GM10847 (cell line): ENCODE data around the gene TNIK.

ENCODE experiments used
- POLR2A ChIP-seq: IDR thresholded peaks from 2 replicates; pipeline ENCODE4 v1.6.1; 2011; ENCODE audit not compliant: insufficient read length; ENCODE audit errors: extremely low read depth

Gene TNIK

DNA sequence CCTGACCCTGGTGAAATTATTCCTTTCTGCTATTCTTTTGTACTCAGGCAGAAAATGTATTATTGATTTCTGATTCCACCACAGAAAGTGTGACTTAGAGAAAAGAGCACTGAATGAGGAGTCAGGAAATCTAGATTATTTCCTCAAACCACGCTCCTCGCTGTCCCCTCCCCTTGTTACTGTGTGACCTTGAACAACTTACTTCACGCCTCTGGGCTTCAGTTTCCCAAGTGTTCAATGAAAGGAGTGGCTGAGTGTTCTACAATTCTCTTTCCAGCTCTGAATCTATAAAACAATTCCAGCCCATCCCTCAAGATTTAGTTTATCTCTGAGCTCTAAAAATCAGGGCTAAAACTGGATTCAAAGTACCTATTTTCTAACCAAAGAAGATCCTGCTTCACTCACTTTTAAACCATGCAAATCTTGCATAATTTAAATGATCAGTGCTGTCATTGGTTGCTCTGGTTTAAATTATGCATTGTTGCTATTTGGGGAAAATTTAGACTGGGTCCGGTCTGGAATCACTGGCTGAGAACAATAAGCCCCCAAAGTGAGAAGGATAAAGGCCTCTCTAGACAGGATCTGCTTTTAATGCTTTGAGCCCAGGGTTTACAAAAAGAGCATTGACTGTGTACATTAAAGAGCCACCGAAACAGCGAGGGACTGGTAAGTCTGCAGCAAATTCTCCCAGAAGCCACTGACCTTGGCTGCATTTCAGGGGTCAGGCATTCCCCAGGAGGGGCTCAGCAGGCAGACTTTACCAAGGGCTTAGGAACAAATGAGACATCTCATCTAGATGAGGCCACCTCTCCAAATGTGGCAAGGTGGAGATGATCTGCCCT lies 3.2 kb downstream of the TNIK start:
- TF ChIP-seq POLR2A, result no peak

DNA sequence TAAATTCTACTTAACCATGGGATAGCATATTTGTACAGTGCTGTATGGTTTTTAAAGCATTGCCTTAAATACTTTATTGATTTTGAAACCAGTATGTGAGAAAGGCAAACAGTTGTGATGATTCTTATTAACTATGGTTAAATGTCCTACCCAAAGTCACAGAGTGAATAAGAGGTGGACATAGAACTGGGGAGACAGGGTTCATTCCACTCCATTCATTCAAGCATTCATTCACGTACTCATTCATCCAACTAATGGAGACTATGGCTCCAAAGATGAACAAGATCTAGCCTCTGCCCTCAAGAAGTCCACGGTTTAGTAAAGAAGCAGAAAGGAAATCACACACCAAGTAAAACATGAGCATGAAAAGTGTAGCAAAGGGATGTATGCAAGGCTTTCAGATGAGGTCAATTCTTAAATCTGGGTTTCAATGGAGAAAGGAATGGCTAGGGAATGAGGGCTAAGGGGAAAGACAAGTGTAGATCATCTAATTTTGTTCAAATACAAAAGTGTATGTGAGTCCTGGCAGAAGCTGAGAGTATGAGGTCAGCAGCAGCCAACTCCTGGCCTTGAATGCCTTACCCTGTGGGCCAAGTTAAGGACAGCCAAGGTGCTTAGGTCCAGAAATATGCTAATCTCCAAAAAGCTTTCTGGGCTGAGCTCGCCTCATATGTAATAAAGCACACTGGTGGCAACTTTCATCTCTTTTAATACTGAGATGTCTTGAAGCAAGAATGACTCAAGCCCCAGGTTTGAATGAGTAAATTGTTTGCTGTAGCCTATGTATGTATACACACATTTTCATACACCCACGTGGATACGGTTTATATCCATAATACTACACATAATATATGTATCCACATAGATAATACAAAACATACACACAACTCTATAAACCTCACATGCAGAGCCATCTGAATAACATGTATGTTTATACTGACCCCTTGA lies 4.3 kb downstream of the TNIK start:
- TF ChIP-seq POLR2A, result no peak

GRCh38 chr3:171454041-171454440 lies 6.2 kb downstream of the TNIK start:
- TF ChIP-seq POLR2A, result no peak

- no peak for TF ChIP-seq POLR2A
Measured at GRCh38 chr3:171453180-171453886, 6.9 kb downstream of the TNIK start.

GRCh38 chr3:171452328-171452727 lies 7.9 kb downstream of the TNIK start:
- TF ChIP-seq POLR2A, result no peak

DNA sequence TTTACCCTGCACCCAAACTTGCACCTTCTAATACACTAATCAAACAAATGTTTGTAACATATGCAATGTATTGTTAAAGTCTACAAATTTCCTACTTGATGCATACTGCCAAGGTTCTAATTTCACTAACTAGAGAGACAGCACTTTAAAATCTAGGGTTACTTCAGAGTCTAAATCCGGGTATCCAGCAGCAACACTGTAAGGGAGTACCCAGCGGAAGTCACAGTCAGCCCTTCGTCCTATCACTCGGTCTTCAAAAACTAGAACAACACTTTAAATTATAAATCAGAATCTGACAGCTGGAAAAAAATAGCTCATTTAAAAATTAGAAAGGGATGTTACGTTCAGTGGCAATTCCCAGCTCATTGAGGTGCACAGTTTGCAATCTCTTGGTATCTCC lies 8.3 kb downstream of the TNIK start:
- no peak for TF ChIP-seq POLR2A

- TF ChIP-seq POLR2A, result no peak
Measured at GRCh38 chr3:171446801-171447578, 13.2 kb downstream of the TNIK start.

DNA sequence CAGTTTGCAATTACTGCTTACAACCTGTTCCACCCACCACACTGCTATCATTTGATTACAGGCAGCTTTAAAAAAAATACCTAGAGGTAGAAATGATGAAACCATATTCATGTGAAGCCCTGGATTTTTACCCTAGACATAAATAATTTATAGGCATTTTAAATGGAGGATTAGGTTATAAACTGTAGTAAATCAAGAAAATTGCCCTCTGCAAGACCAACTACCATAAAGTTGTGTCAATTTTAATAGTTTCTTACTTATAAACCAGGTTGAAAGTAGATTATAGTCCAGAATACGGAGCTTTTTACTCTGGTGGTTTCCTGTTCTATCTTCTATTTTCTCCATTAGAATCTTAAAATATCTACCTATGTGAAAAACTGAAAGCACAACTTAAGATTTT lies 13.9 kb downstream of the TNIK start:
- TF ChIP-seq POLR2A, result no peak

DNA sequence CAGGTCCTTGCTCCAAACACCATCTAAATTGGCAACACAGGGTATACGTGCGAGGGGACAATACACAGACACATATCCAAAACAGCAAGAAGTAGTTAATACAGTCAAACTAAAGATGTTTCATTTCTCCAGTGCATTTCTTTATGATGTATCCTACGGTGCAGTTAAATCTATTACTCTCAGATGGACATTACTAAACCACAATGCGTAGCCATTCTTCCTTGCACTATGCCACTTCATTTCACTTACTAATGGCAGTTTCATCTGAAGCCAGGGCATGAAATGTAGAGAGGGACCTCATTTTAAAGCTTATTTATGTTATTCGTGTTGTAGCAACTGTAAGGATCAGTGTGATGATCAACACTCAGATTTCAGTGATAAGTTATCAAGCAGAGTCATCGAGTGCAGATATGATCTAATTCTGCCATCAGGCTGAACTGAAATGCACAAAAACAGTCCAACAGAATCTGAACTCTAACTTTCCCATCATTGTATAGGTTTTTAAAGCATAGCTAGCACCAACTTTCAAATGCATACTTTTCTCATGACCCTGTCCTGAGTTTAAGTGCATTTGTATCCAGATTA lies 14.5 kb downstream of the TNIK start:
- TF ChIP-seq POLR2A, result no peak

DNA sequence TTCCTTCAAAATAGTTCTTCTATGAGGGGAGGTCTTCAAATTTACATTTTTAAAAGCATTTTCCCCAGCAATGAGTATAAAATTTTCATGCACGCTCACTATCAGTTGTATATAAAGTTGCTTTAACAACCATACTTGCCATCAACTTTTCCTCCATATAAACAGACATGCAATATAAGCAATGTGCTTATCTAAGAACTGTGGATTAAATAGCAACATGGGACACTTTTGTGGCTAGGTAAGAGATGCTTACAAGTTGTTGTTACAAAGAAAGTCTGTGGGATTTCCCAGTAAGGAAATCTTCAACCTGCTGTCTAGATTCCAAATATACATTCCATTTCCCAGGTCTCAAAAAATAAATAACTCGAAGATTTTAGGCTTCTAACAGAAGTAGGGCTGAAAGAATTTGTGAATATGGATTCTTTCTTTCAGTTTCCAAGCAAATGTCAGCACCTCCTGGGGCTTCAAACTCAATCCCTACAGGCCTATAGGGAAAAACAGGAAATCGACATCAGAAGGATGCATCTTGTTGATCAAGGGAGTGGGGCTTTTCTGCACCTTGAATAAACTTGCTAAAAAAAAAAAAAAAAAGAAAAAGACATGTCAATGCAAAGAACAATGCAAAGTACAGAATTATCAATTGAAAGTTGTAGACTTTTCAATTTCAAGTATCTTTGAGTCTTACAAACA lies 16.1 kb downstream of the TNIK start:
- no peak for TF ChIP-seq POLR2A

GRCh38 chr3:171443211-171443957 lies 16.8 kb downstream of the TNIK start:
- TF ChIP-seq POLR2A, result no peak

DNA sequence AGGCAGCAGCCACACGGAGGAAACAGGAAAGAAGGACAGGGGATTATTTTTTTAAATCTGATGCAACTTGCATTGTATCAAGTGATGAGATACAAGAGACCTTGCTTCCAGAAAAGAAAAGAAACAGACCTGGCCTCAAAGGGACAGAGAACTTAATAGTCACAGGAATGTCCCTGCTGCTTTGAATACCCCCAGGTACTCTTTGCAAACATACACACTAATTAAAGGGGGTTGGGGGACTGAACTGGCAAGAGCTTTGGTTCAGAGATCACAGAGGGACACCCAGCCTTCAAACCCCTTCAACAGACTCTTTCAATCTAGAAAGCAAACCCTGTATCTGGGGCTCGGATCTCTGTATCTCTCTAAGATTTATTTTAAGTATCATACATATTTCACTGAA lies 18.0 kb downstream of the TNIK start:
- TF ChIP-seq POLR2A, result no peak

DNA sequence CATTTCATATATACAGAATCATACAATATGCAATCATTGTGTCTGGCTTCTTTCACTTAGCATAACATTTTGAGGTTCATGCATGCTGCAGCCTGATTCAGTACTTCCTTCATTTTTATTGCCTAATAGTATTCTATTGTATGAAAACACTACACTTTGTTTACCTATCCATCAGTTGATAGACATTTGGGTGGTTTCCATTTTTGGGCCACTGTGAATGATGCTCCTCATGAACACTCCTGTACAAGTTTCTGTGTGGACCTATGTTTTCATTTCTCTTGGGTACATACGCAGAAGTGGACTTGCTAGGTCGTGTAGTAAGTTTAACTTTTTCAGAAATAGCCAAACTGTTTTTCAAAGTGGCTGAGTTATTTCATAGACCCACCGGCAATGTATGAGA lies 18.8 kb downstream of the TNIK start:
- TF ChIP-seq POLR2A, result no peak

DNA sequence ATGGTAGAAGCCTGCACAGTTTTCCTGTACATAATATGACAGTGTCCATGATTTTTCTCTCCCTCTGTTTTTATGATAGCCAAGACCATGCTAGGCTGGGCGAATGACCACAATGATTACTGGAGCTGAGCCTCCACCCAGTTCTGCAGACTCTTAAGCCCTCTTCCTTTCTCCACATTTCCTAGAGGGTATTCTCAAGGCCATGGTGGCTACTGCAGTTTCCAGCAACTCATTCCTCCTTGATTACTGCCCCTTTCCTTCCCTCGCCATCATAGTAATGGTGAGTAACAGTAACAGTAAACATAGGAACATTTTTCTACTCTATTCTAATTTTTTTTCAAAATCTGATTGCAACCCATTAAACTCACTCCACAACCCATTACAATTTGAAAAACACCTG lies 20.2 kb downstream of the TNIK start:
- TF ChIP-seq POLR2A, result no peak
